Thoracic aorta (tissue), 2 donors: ENCODE data around the gene CAPN15. TPM values are rescaled to one million over a fixed set of nuclear protein-coding genes. Genes with fewer than 3 reads are reported as not detected.

Experiments used
- ATAC-seq: fragments of 150-250 bp; one replicate; pipeline ENCODE4 v1.8.0; 2017; ENCODE audit warnings: low read depth; ENCODE audit not compliant: insufficient number of reproducible peaks, low FRiP score
- DNase-seq: peaks from one replicate; pipeline ENCODE4 v3.0.0-alpha.2; 2020; ENCODE audit warnings: low spot score
- H3K27ac ChIP-seq, 2 donors: fragments of 200-600 bp; sonication (generic); 1 replicate in 1 of 2; 2 replicates in 1 of 2; pipeline ENCODE4 v1.5.1; 2016; ENCODE audit warnings: mild to moderate bottlenecking in 2 of 2, moderate library complexity in 2 of 2
- H3K27me3 ChIP-seq: fragments of 200-600 bp; sonication (generic); replicated peaks from 2 replicates; pipeline ENCODE4 v1.6.0; 2016; ENCODE audit warnings: mild to moderate bottlenecking; ENCODE audit not compliant: insufficient read depth
- H3K36me3 ChIP-seq: fragments of 200-600 bp; sonication (generic); one replicate; pipeline ENCODE4 v1.5.1; 2016
- H3K4me1 ChIP-seq, 2 donors: fragments of 200-600 bp; sonication (generic); 1 replicate in 1 of 2; 2 replicates in 1 of 2; pipeline versions ENCODE4 v1.5.1 to v1.6.0; 2016; ENCODE audit warnings: low read depth in 2 of 2, mild to moderate bottlenecking in 1 of 2; ENCODE audit not compliant: control insufficient read depth in 1 of 2
- H3K4me3 ChIP-seq: fragments of 200-600 bp; sonication (generic); 2 replicates; pipeline ENCODE4 v1.5.1; 2016; ENCODE audit warnings: mild to moderate bottlenecking
- H3K9me3 ChIP-seq: fragments of 200-600 bp; sonication (generic); 2 replicates; pipeline ENCODE4 v1.5.1; 2016
- CTCF ChIP-seq: fragments of 200-600 bp; sonication (generic); IDR thresholded peaks from one replicate; pipeline ENCODE4 v1.5.1; 2019; ENCODE audit warnings: antibody characterized with exemption
- total RNA-seq, 2 donors: library from RNA; depleted of rRNA; stranded (reverse); fragments of >200 nt; gene quantifications; one replicate each; pipeline versions ENCODE4 v1.1.0 to v1.2.3, GENCODE V29; 2016

The CAPN15 gene
- total RNA-seq, 2 donors from 2014 or later: 46.2 to 96.6 TPM

DNA sequence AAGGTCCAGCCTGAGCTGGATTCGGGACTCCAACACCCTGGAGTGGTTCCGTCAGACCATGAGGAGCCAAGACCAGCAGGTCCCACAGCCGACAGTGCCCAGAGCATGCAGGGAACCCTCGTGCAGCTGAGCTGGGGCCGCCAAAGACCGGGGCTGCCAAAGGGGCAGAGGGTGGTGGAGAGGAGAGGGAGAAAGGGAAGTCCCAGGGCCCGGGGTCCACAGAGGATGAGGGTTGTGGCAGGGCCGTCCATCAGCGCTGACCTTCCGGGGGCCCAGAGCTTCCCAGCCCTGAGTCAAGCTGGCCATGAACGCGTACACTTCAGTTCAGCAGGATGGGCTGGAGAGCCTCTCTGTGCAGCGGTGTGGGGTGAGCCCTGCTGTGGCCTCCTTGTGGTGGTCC lies 6.7 kb upstream of the CAPN15 start:
- TF ChIP-seq CTCF: no peak
- peaks cover 16% of the 10 kb centered on the region for H3K36me3 ChIP-seq

DNA sequence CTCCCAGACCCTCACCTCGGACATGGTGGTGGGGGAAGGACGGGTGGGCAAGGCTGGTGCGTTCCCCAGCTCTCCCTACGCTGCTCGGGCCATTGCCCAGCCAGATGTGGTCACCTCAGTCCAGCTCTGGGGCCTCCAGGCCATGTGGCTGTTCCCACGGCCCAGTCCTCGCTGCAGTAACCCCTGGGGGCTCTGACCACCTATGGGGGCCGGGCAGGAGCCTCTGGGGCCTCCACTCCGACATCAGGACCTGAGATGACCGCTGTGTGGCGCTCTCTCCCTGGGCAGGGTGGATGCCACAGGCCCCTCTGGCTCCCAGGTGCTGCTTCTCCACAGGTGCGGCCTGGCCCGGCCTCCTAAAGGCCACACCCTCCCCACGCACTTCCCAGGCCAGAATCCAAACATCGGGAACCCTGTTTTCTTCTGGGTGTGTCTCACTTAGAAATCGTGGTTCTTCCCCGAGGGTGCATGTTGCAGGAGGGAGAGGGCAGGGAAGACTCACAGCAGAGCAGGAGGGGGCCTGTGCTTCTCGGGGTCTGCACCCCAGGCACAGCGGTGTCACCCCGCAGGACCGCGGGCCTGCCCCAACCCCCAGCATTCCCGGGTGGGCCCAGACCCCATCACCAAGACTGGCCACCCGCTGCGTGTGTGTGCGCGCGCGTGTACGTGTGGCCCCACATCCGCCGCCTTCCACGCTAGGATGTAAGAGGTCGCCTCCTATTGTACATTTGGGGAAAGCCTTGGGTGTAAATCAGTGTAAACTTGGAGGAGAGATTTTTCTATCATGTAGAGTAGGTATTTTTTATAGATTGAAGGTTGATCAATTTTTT lies 5.9 kb upstream of the CAPN15 start:
- no peak for DNase-seq
- no peak overlapping the region for H3K27ac ChIP-seq
- H3K36me3 ChIP-seq: peaks cover 16% of the 10 kb centered on the region
- no peak overlapping the region for H3K4me3 ChIP-seq
- no peak for ATAC-seq
- H3K9me3 ChIP-seq: no peaks in the 10 kb centered on the region
- no peaks in the 10 kb centered on the region for H3K27me3 ChIP-seq
- H3K4me1 ChIP-seq: peaks cover 8 to 19% of the 10 kb centered on the region in 2 donors
- no peak for TF ChIP-seq CTCF

More for the DNA sequence above, 6.7 kb upstream of the CAPN15 start:
- ATAC-seq: no peak
- DNase-seq: no peak
- no peak overlapping the region for H3K27ac ChIP-seq
- no peaks in the 10 kb centered on the region for H3K27me3 ChIP-seq
- no peaks in the 10 kb centered on the region for H3K9me3 ChIP-seq
- H3K4me1 ChIP-seq: peaks cover 2 to 12% of the 10 kb centered on the region in 2 donors
- H3K4me3 ChIP-seq: no peak overlapping the region

- Histone ChIP-seq H3K9me3 (no peaks in the 10 kb centered on the region), H3K4me3 (no peak overlapping the region), H3K27me3 (no peaks in the 10 kb centered on the region), H3K36me3 (peaks cover 16% of the 10 kb centered on the region), H3K27ac (no peak overlapping the region), H3K4me1 (peaks cover 8 to 21% of the 10 kb centered on the region in 2 donors)
- DNase-seq (no peak), ATAC-seq (no peak)
- TF ChIP-seq CTCF: no peak
These were observed 5.0 kb upstream of the CAPN15 start for GRCh38 chr16:522320-523096.

- no peaks in the 10 kb centered on the region for H3K27me3 ChIP-seq
- peaks cover 8 to 21% of the 10 kb centered on the region in 2 donors for H3K4me1 ChIP-seq
- DNase-seq (no peak), ATAC-seq (no peak)
- no peaks in the 10 kb centered on the region for H3K9me3 ChIP-seq
- TF ChIP-seq CTCF: no peak
- H3K4me3 ChIP-seq: no peak overlapping the region
- peaks cover 16% of the 10 kb centered on the region for H3K36me3 ChIP-seq
- no peak overlapping the region for H3K27ac ChIP-seq
These were observed 4.3 kb upstream of the CAPN15 start for GRCh38 chr16:523097-523741.
